GM19395 (cell line): ENCODE data around the gene NDRG2.
A peak's percentile ranks its signal among the peaks of the same experiment; 100 is the strongest.

ENCODE experiments used
- ATAC-seq: cut with Tn5 transposase; IDR thresholded peaks from one replicate; pipeline ENCODE4 v1.9.1; 2021; ENCODE audit warnings: mild to moderate bottlenecking, moderate library complexity; ENCODE audit not compliant: unreplicated experiment

NDRG2 gene

GRCh38 chr14:20978687-20979086, 46.2 kb downstream of the NDRG2 start:
- ATAC-seq: no peak

- no peak for ATAC-seq
Measured at GRCh38 chr14:20976291-20976690, 48.6 kb downstream of the NDRG2 start.

- ATAC-seq: no peak
Measured at GRCh38 chr14:20973501-20973900, 51.4 kb downstream of the NDRG2 start.

GRCh38 chr14:20971705-20972021, 53.2 kb downstream of the NDRG2 start:
- ATAC-seq: peak; percentile 25

GRCh38 chr14:20970983-20971704, 53.7 kb downstream of the NDRG2 start:
- peak; percentile 95 for ATAC-seq

GRCh38 chr14:20970647-20970982, 54.2 kb downstream of the NDRG2 start:
- peak; percentile 22 for ATAC-seq

- ATAC-seq: no peak
Measured at GRCh38 chr14:20969336-20969735, 55.5 kb downstream of the NDRG2 start.
